H1 (cell line): ENCODE data around the gene FAM83G. TPM values are rescaled to one million over a fixed set of nuclear protein-coding genes. Genes with fewer than 3 reads are reported as not detected.

Experiments
- CTCF ChIP-seq, 3 experiments: IDR thresholded peaks; 1 replicate in 2 of 3; 2 replicates in 1 of 3; pipeline versions ENCODE4 v1.5.1 to v1.6.1; 2011; ENCODE audit warnings: low read length in 3 of 3, mild to moderate bottlenecking in 3 of 3, inconsistent platforms in 2 of 3, low read depth in 1 of 3, moderate library complexity in 1 of 3; ENCODE audit not compliant: insufficient read depth in 1 of 3; ENCODE audit errors: control extremely low read depth in 1 of 3
- polyA plus RNA-seq, 7 experiments: library from polyadenylated mRNA; depleted of rRNA in 3 of 7; stranded (reverse) in 5 of 7; unstranded in 2 of 7; fragments of >200 nt in 5 of 7; fragments of 200-250 nt in 2 of 7; gene quantifications; 1 replicate in 5 of 7; 2 replicates in 1 of 7; 4 replicates in 1 of 7; pipeline versions ENCODE4 v1.2.1 to v1.2.3, GENCODE V29; 2011 to 2013; ENCODE audit warnings: missing spikeins in 2 of 7, mixed read lengths in 2 of 7
- total RNA-seq: library from RNA; stranded (reverse); fragmentation: NEBNext Ultra II Directional; extraction: Animal tissue kit (Norgen Biotek cat#: 25700); gene quantifications from 2 replicates; pipeline ENCODE4 v1.2.1, GENCODE V29; 2021

Gene FAM83G
- total and polyA plus RNA-seq, 2 of the 8 experiments (the other 6 are each of a cell fraction or from before 2014, with no cell fraction given): 15.4 to 29.0 TPM

GRCh38 chr17:18999394-18999793 lies 5.2 kb downstream of the FAM83G start (continued):
- no peak for TF ChIP-seq CTCF (IDR thresholded peaks at IDR 0.05; ENCODE audit: control extremely low read depth in 1 of 3, insufficient read depth in 1 of 3, low read depth in 1 of 3, low read length in 3 of 3)
